DND-41 (cell line): ENCODE measurements around the gene VWC2.

ENCODE experiments used
- ATAC-seq: fragments of 200-7000 bp; cut with Tn5 transposase; 3 replicates; pipeline ENCODE4 v1.9.1; 2021; ENCODE audit warnings: low read depth; ENCODE audit not compliant: insufficient read depth
- DNase-seq: peaks from one replicate; pipeline ENCODE4 v3.0.0-alpha.2; 2020
- H2AFZ ChIP-seq: 2 replicates; pipeline ENCODE4 v1.6.0; 2012; ENCODE audit warnings: low read depth, low read length
- H3K27ac ChIP-seq: 2 replicates; pipeline ENCODE4 v1.5.1; 2012; ENCODE audit warnings: low read length, inconsistent platforms
- H3K27me3 ChIP-seq: fragments of 200-600 bp; sonication (generic); 2 replicates; pipeline ENCODE4 v1.6.0; 2012; ENCODE audit warnings: low read length, mild to moderate bottlenecking, inconsistent platforms; ENCODE audit not compliant: insufficient read depth, poor library complexity
- H3K36me3 ChIP-seq: 2 replicates; pipeline ENCODE4 v1.5.1; 2012; ENCODE audit warnings: low read length, inconsistent platforms; ENCODE audit not compliant: insufficient read depth
- H3K4me1 ChIP-seq: 2 replicates; pipeline ENCODE4 v1.5.1; 2012; ENCODE audit warnings: mild to moderate bottlenecking, low read length; ENCODE audit not compliant: insufficient read depth
- H3K4me2 ChIP-seq: 2 replicates; pipeline ENCODE4 v1.6.0; 2012; ENCODE audit warnings: mild to moderate bottlenecking, moderate library complexity, low read length, inconsistent platforms; ENCODE audit not compliant: insufficient read depth
- H3K4me3 ChIP-seq, 2 experiments: fragments of 200-600 bp in 1 of 2; shearing (Covaris generic) in 1 of 2; 2 replicates each; pipeline ENCODE4 v1.5.1; 2012 to 2016; ENCODE audit warnings: inconsistent platforms in 2 of 2, low read length in 2 of 2, mild to moderate bottlenecking in 2 of 2, low read depth in 1 of 2, moderate library complexity in 1 of 2
- H3K79me2 ChIP-seq: 2 replicates; pipeline ENCODE4 v1.6.0; 2012; ENCODE audit warnings: low read length, inconsistent platforms; ENCODE audit not compliant: insufficient read depth
- H3K9ac ChIP-seq: 2 replicates; pipeline ENCODE4 v1.6.0; 2012; ENCODE audit warnings: low read depth, mild to moderate bottlenecking, inconsistent platforms, low read length, moderate library complexity
- H3K9me3 ChIP-seq: 2 replicates; pipeline ENCODE4 v1.5.1; 2012; ENCODE audit warnings: low read length, moderate library complexity, mild to moderate bottlenecking, inconsistent platforms; ENCODE audit not compliant: insufficient read depth, severe bottlenecking
- H4K20me1 ChIP-seq: 2 replicates; pipeline ENCODE4 v1.6.0; 2012; ENCODE audit warnings: low read length; ENCODE audit not compliant: insufficient read depth
- EZH2 ChIP-seq: IDR thresholded peaks from 3 replicates; pipeline ENCODE4 v1.6.1; 2012; ENCODE audit warnings: borderline replicate concordance, low read depth, mild to moderate bottlenecking, moderate library complexity, low read length, inconsistent platforms; ENCODE audit not compliant: severe bottlenecking
- TF ChIP-seq, protein P1 (sequence below): IDR thresholded peaks from 2 replicates; pipeline ENCODE4 v1.5.1; 2012; ENCODE audit warnings: borderline replicate concordance, low read length, moderate library complexity, mild to moderate bottlenecking; ENCODE audit not compliant: poor library complexity, severe bottlenecking; ENCODE audit errors: extremely low read depth

VWC2 gene

GRCh38 chr7:49823566-49823965, 50.1 kb downstream of the VWC2 start:
- no peak overlapping the region for H3K4me2 ChIP-seq
- no peaks in the 10 kb centered on the region for H3K79me2 ChIP-seq
- no peak overlapping the region for H3K27ac ChIP-seq
- H3K4me3 ChIP-seq = no peak overlapping the region
- ATAC-seq (no peak), DNase-seq (no peak)
- no peak overlapping the region for H2AFZ ChIP-seq
- peaks cover 5% of the 10 kb centered on the region for H3K27me3 ChIP-seq
- H3K9me3 ChIP-seq = no peaks in the 10 kb centered on the region
- H3K36me3 ChIP-seq = no peaks in the 10 kb centered on the region
- H3K4me1 ChIP-seq = no peaks in the 10 kb centered on the region
- TF ChIP-seq EZH2 = no peak
- H3K9ac ChIP-seq = no peak overlapping the region
- no peaks in the 10 kb centered on the region for H4K20me1 ChIP-seq

DNA sequence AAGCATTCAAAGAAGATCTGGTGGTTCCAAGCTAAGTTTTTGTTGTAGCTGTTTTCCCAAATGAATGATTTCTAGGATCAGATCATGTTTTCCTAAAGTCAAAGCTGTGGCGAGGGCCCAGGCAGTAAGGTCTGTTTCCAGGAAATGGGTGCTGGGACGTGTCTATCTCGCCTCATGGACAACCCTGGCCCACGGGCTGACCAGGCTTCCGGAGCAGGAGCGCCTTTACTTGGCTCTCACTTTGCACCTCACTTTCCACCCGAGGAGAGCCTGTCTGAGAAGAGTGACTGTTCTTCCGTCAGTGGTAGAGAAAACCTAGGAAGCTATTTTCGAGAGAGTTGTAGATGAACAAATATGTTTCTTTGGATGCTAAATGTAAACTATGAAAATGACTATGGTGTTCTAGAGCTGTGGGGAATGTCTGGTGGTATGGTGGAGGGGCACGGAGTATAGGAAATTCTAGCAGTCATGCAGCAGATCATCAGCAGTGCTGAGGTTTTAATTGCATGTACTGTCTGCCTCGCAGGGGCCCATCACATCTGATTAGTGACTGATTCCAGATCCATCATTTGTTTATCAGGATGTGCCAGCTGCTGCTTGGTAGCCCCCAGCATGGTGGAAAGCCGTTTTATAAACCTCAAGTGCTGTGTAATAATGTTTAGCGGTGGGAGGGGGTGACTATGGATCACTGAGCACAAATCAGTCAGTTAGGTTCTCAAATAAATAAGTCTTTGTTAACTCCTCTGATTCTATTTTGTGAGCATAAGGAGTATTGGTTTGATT, 66.6 kb downstream of the VWC2 start:
- H3K4me2 ChIP-seq = no peak overlapping the region
- H3K4me1 ChIP-seq = no peaks in the 10 kb centered on the region
- no peak overlapping the region for H3K27ac ChIP-seq
- H3K9ac ChIP-seq = no peak overlapping the region
- no peaks in the 10 kb centered on the region for H4K20me1 ChIP-seq
- ATAC-seq (no peak), DNase-seq (no peak)
- peaks cover 11% of the 10 kb centered on the region for H3K27me3 ChIP-seq
- H2AFZ ChIP-seq = no peak overlapping the region
- H3K36me3 ChIP-seq = no peaks in the 10 kb centered on the region
- H3K79me2 ChIP-seq = no peaks in the 10 kb centered on the region
- TF ChIP-seq, protein P1, sequence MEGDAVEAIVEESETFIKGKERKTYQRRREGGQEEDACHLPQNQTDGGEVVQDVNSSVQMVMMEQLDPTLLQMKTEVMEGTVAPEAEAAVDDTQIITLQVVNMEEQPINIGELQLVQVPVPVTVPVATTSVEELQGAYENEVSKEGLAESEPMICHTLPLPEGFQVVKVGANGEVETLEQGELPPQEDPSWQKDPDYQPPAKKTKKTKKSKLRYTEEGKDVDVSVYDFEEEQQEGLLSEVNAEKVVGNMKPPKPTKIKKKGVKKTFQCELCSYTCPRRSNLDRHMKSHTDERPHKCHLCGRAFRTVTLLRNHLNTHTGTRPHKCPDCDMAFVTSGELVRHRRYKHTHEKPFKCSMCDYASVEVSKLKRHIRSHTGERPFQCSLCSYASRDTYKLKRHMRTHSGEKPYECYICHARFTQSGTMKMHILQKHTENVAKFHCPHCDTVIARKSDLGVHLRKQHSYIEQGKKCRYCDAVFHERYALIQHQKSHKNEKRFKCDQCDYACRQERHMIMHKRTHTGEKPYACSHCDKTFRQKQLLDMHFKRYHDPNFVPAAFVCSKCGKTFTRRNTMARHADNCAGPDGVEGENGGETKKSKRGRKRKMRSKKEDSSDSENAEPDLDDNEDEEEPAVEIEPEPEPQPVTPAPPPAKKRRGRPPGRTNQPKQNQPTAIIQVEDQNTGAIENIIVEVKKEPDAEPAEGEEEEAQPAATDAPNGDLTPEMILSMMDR = no peak
- no peak for TF ChIP-seq EZH2
- H3K9me3 ChIP-seq = no peaks in the 10 kb centered on the region
- H3K4me3 ChIP-seq = no peak overlapping the region

GRCh38 chr7:49840751-49841405, 67.4 kb downstream of the VWC2 start:
- no peak for DNase-seq
- no peak overlapping the region for H3K9ac ChIP-seq
- H2AFZ ChIP-seq = no peak overlapping the region
- no peak overlapping the region for H3K27ac ChIP-seq
- H4K20me1 ChIP-seq = no peaks in the 10 kb centered on the region
- peaks cover 11% of the 10 kb centered on the region for H3K27me3 ChIP-seq
- H3K79me2 ChIP-seq = no peaks in the 10 kb centered on the region
- H3K4me1 ChIP-seq = no peaks in the 10 kb centered on the region
- ATAC-seq = no peak
- no peaks in the 10 kb centered on the region for H3K36me3 ChIP-seq
- TF ChIP-seq, protein P1 = no peak
- TF ChIP-seq EZH2 = no peak
- H3K4me2 ChIP-seq = no peak overlapping the region
- H3K4me3 ChIP-seq = no peak overlapping the region
- no peaks in the 10 kb centered on the region for H3K9me3 ChIP-seq

DNA sequence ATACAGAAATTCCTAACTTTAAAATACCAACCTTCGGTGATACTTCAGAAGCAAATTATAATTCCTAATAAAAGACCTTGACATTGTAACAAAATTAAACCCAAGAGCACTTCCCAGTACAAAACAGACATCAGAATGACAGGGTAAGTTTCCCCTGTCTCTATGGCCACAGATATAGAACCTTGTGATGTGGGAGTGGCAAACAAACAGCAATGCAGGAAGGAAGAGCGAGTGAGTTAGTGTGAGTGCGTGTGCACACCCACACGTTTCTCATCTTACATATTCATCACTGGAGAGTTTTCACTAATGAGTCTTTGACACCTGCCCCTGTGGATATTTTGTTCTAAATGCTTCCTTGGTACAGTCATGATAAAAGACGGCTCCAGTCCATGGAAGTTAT, 72.2 kb downstream of the VWC2 start:
- DNase-seq (no peak), ATAC-seq (no peak)
- no peak overlapping the region for H2AFZ ChIP-seq
- H3K9me3 ChIP-seq = no peaks in the 10 kb centered on the region
- H3K4me3 ChIP-seq = no peak overlapping the region
- H4K20me1 ChIP-seq = no peaks in the 10 kb centered on the region
- H3K27me3 ChIP-seq = peaks cover 1% of the 10 kb centered on the region
- H3K36me3 ChIP-seq = no peaks in the 10 kb centered on the region
- no peak overlapping the region for H3K4me2 ChIP-seq
- H3K79me2 ChIP-seq = no peaks in the 10 kb centered on the region
- H3K9ac ChIP-seq = no peak overlapping the region
- no peak for TF ChIP-seq EZH2
- TF ChIP-seq, protein P1 = no peak
- no peak overlapping the region for H3K27ac ChIP-seq
- H3K4me1 ChIP-seq = no peaks in the 10 kb centered on the region
